IMR-90 (cell line): ENCODE data around the gene PTPRC. TPM values are rescaled to one million over a fixed set of nuclear protein-coding genes. Genes with fewer than 3 reads are reported as not detected.
A peak's percentile ranks its signal among the peaks of the same experiment; 100 is the strongest.

ENCODE experiments used
- ATAC-seq: fragments of 200-7000 bp; cut with Tn5 transposase; 2 replicates; pipeline ENCODE4 v1.9.1; 2020; ENCODE audit warnings: low read depth, mild to moderate bottlenecking, moderate library complexity
- BruUV-seq: library from RNA; stranded (reverse); fragments of 400-500 nt; replicated peaks from 2 replicates; lab custom pipeline; 2021; lab: Mats Ljungman, UMichigan
- CTCF ChIA-PET: fragments of 300-600 bp; formaldehyde crosslinking; extraction: SDS; loops from one replicate; lab custom pipeline; 2021; ENCODE audit warnings: antibody characterized with exemption; lab: Yijun Ruan, JAX
- POLR2A ChIA-PET: fragments of 300-600 bp; sonication (Branson Sonifier 250); formaldehyde crosslinking; loops from one replicate; lab custom pipeline; 2022; ENCODE audit warnings: antibody characterized with exemption; ENCODE audit not compliant: unreplicated experiment; lab: Charles Lee
- DNase-seq: peaks from one replicate; pipeline ENCODE4 v3.0.0; 2013
- H2AFZ ChIP-seq: replicated peaks from 2 replicates; pipeline ENCODE3; 2013; ENCODE audit warnings: low read length, mild to moderate bottlenecking; ENCODE audit not compliant: poor library complexity
- H2AK5ac ChIP-seq: 2 replicates; pipeline ENCODE4 v1.6.1; 2013; ENCODE audit warnings: low read depth, low read length, inconsistent platforms
- H2AK9ac ChIP-seq: replicated peaks from 2 replicates; pipeline ENCODE3; 2013; ENCODE audit warnings: mild to moderate bottlenecking, low read depth, low read length, moderate library complexity; ENCODE audit not compliant: poor library complexity
- H2BK120ac ChIP-seq: 2 replicates; pipeline ENCODE4 v1.6.1; 2013; ENCODE audit warnings: low read depth, low read length, inconsistent platforms
- H2BK15ac ChIP-seq: 3 replicates; pipeline ENCODE4 v1.6.1; 2013; ENCODE audit warnings: low read depth, low read length, inconsistent platforms
- H2BK20ac ChIP-seq: 2 replicates; pipeline ENCODE4 v1.6.1; 2013; ENCODE audit warnings: low read depth, mild to moderate bottlenecking, inconsistent platforms, low read length, moderate library complexity
- H2BK5ac ChIP-seq: 2 replicates; pipeline ENCODE4 v1.6.1; 2013; ENCODE audit warnings: mild to moderate bottlenecking, low read depth, low read length, inconsistent platforms; ENCODE audit not compliant: poor library complexity, severe bottlenecking
- H3K14ac ChIP-seq: replicated peaks from 2 replicates; pipeline ENCODE4 v1.6.1; 2013; ENCODE audit warnings: low read depth, low read length, inconsistent platforms
- H3K18ac ChIP-seq: 2 replicates; pipeline ENCODE4 v1.6.1; 2013; ENCODE audit warnings: low read depth, low read length, control low read depth
- H3K23ac ChIP-seq: 2 replicates; pipeline ENCODE4 v1.6.1; 2013; ENCODE audit warnings: low read depth, low read length, inconsistent platforms
- H3K27ac ChIP-seq: 2 replicates; pipeline ENCODE4 v1.5.1; 2013; ENCODE audit warnings: mild to moderate bottlenecking, control low read depth, low read length; ENCODE audit not compliant: insufficient read depth
- H3K27me3 ChIP-seq: 2 replicates; pipeline ENCODE4 v1.6.1; 2013; ENCODE audit warnings: low read length; ENCODE audit not compliant: control insufficient read depth, insufficient read depth
- H3K36me3 ChIP-seq: 2 replicates; pipeline ENCODE4 v1.6.1; 2013; ENCODE audit warnings: low read length, mixed read lengths; ENCODE audit not compliant: control insufficient read depth, insufficient read depth
- H3K4ac ChIP-seq: 2 replicates; pipeline ENCODE4 v1.6.1; 2013; ENCODE audit warnings: low read depth, low read length, inconsistent platforms
- H3K4me1 ChIP-seq: 2 replicates; pipeline ENCODE4 v1.6.1; 2013; ENCODE audit warnings: low read length, mixed read lengths; ENCODE audit not compliant: control insufficient read depth, insufficient read depth
- H3K4me2 ChIP-seq: 2 replicates; pipeline ENCODE4 v1.6.1; 2013; ENCODE audit warnings: low read depth, mild to moderate bottlenecking, control low read depth, low read length, moderate library complexity
- H3K4me3 ChIP-seq: 2 replicates; pipeline ENCODE4 v1.5.1; 2013; ENCODE audit warnings: low read depth, mild to moderate bottlenecking, control low read depth, low read length, moderate library complexity; ENCODE audit not compliant: insufficient read depth
- H3K56ac ChIP-seq: 2 replicates; pipeline ENCODE4 v1.6.1; 2013; ENCODE audit warnings: low read length, inconsistent platforms; ENCODE audit not compliant: insufficient read depth; ENCODE audit errors: extremely low read depth
- H3K79me1 ChIP-seq, 2 experiments: 2 replicates each; pipeline ENCODE4 v1.6.1; 2013; ENCODE audit warnings: low read length in 2 of 2, inconsistent platforms in 1 of 2, low read depth in 1 of 2
- H3K9ac ChIP-seq: 2 replicates; pipeline ENCODE4 v1.6.1; 2013; ENCODE audit warnings: low read depth, low read length, control low read depth
- H3K9me1 ChIP-seq: 2 replicates; pipeline ENCODE4 v1.6.1; 2013; ENCODE audit warnings: low read length, inconsistent platforms; ENCODE audit not compliant: insufficient read depth
- H3K9me3 ChIP-seq: 2 replicates; pipeline ENCODE4 v1.6.1; 2013; ENCODE audit warnings: low read length; ENCODE audit not compliant: control insufficient read depth, insufficient read depth
- H4K20me1 ChIP-seq: 2 replicates; pipeline ENCODE4 v1.6.1; 2013; ENCODE audit warnings: low read length, inconsistent platforms; ENCODE audit not compliant: insufficient read depth
- H4K5ac ChIP-seq: 2 replicates; pipeline ENCODE4 v1.6.1; 2013; ENCODE audit warnings: mild to moderate bottlenecking, low read depth, low read length, control low read depth
- H4K8ac ChIP-seq, 2 experiments: 2 replicates each; pipeline ENCODE4 v1.6.1; 2013; ENCODE audit warnings: low read depth in 2 of 2, low read length in 2 of 2, control low read depth in 1 of 2, inconsistent platforms in 1 of 2
- H4K91ac ChIP-seq: 2 replicates; pipeline ENCODE4 v1.6.1; 2013; ENCODE audit warnings: low read depth, low read length, inconsistent platforms; ENCODE audit not compliant: insufficient read depth
- CEBPB ChIP-seq: IDR thresholded peaks from 2 replicates; pipeline ENCODE4 v1.6.1; 2012; ENCODE audit warnings: low read depth, low read length, improper control_type of control experiment
- CHD1 ChIP-seq: IDR thresholded peaks from 2 replicates; pipeline ENCODE4 v1.6.1; 2012; ENCODE audit warnings: low read depth, low read length, improper control_type of control experiment
- CTCF ChIP-seq: conservative IDR thresholded peaks from 2 replicates; pipeline ENCODE4 v1.5.1; 2012; ENCODE audit warnings: mild to moderate bottlenecking, low read depth, low read length, improper control_type of control experiment
- ELK1 ChIP-seq: fragments of 150-350 bp; IDR thresholded peaks from 2 replicates; pipeline ENCODE4 v1.6.1; 2016; ENCODE audit warnings: low read depth, mild to moderate bottlenecking, low read length, moderate library complexity, borderline replicate concordance
- FOS ChIP-seq: fragments of 150-350 bp; IDR thresholded peaks from 2 replicates; pipeline ENCODE4 v1.6.1; 2016; ENCODE audit warnings: low read depth, low read length
- MAFK ChIP-seq: IDR thresholded peaks from 2 replicates; pipeline ENCODE4 v1.6.1; 2012; ENCODE audit warnings: low read depth, low read length, improper control_type of control experiment
- MAZ ChIP-seq: IDR thresholded peaks from 2 replicates; pipeline ENCODE4 v1.6.1; 2012; ENCODE audit warnings: low read depth, mild to moderate bottlenecking, low read length, improper control_type of control experiment, moderate library complexity, borderline replicate concordance
- MXI1 ChIP-seq: IDR thresholded peaks from 2 replicates; pipeline ENCODE4 v1.6.1; 2012; ENCODE audit warnings: low read depth, mild to moderate bottlenecking, low read length, moderate library complexity, borderline replicate concordance
- NFE2L2 ChIP-seq: fragments of 150-350 bp; IDR thresholded peaks from 2 replicates; pipeline ENCODE4 v1.6.1; 2016; ENCODE audit warnings: low read depth, mild to moderate bottlenecking, low read length
- RAD21 ChIP-seq: IDR thresholded peaks from 2 replicates; pipeline ENCODE4 v1.6.1; 2012; ENCODE audit warnings: low read length, improper control_type of control experiment
- RCOR1 ChIP-seq: IDR thresholded peaks from 2 replicates; pipeline ENCODE4 v1.6.1; 2012; ENCODE audit warnings: mild to moderate bottlenecking, low read length, improper control_type of control experiment; ENCODE audit not compliant: insufficient replicate concordance
- RFX5 ChIP-seq: IDR thresholded peaks from 2 replicates; pipeline ENCODE4 v1.8.0; 2012; ENCODE audit warnings: low read depth, mild to moderate bottlenecking, low read length, moderate library complexity
- USF2 ChIP-seq: fragments of 150-350 bp; IDR thresholded peaks from 2 replicates; pipeline ENCODE4 v1.6.1; 2017; ENCODE audit warnings: mild to moderate bottlenecking, antibody characterized with exemption, low read length, low read depth
- WGBS, 2 experiments: methylation state at CpG; one replicate each; pipeline versions ENCODE4 v1.1.5 to v1.1.7; 2013; ENCODE audit warnings: missing lambda C conversion rate in 2 of 2; ENCODE audit not compliant: insufficient read length in 1 of 2; ENCODE audit errors: extremely low coverage in 2 of 2; 5-methylcytosine and 5-hydroxymethylcytosine counted together
- dilution Hi-C: fragments of 300-500 bp; cut with HindIII; formaldehyde crosslinking; loops from one replicate; pipeline ENCODE4 v1.14.3; 2018; ENCODE audit warnings: low sequenced_read_pairs; ENCODE audit not compliant: unreplicated experiment
- in situ Hi-C: fragments of 300-500 bp; cut with MboI; formaldehyde crosslinking; loops from 3 replicates; pipeline ENCODE4 v1.14.3; 2019; ENCODE audit warnings: low sequenced_read_pairs, inconsistent platforms, mixed read lengths
- intact Hi-C: fragments of 100-400 bp; cut with micrococcal nuclease; formaldehyde crosslinking; loops from 2 replicates; pipeline ENCODE4 v1.10.0; 2022
- polyA plus RNA-seq, 3 experiments: library from polyadenylated mRNA; depleted of rRNA; stranded (reverse); fragments of >200 nt; gene quantifications; 2 replicates each; pipeline ENCODE4 v1.2.3, GENCODE V29; 2012; ENCODE audit warnings: low replicate concordance in 1 of 3
- total RNA-seq: library from RNA; depleted of rRNA; stranded (reverse); fragments of >200 nt; gene quantifications from 2 replicates; pipeline ENCODE4 v1.2.3, GENCODE V29; 2012

The PTPRC gene
- total and polyA plus RNA-seq, 2 of the 4 experiments (the other 2 are of a cell fraction), result not detected

- 0 out of 2 replicates have a peak overlapping the region, but pooled peaks have one; percentile 8 for H3K23ac ChIP-seq
- H2BK120ac ChIP-seq, result peak overlapping the region; percentile 81
- no peak overlapping the region for H2AK5ac ChIP-seq
- no peak overlapping the region for H3K9ac ChIP-seq
- no peaks in the 10 kb centered on the region for H3K79me1 ChIP-seq
- ATAC-seq (peak; percentile 24), DNase-seq (peak; percentile 38)
- in situ Hi-C loops, result loop anchor here (10.0 kb wide), 1 partner anchor 187 kb away; no protein-coding TSS in a partner anchor
- H2BK20ac ChIP-seq, result peak overlapping the region; percentile 64
- H2BK15ac ChIP-seq, result peak overlapping the region; percentile 45; the same call in 1 of the 3 replicates
- no peak overlapping the region for H2AK9ac ChIP-seq
- no peaks in the 10 kb centered on the region for H3K9me3 ChIP-seq
- TF ChIP-seq CEBPB (no peak), MAFK (no peak), CTCF (no peak), NFE2L2 (no peak), RAD21 (no peak), FOS (no peak), MXI1 (no peak), CHD1 (no peak), USF2 (no peak), RFX5 (no peak), ELK1 (no peak), RCOR1 (no peak), MAZ (no peak)
- no peaks in the 10 kb centered on the region for H4K20me1 ChIP-seq
- H4K91ac ChIP-seq, result peak overlapping the region; percentile 30
- H3K27ac ChIP-seq, result no peak overlapping the region
- no TSS peak for BruUV-seq
- CTCF ChIA-PET, result interaction anchor here (0.5 to 0.6 kb wide), 2 partner anchors 99 to 143 kb away, joined by 3 to 4 read pairs; no protein-coding TSS in a partner anchor
- H3K36me3 ChIP-seq, result no peaks in the 10 kb centered on the region
- H3K14ac ChIP-seq, result peak overlapping the region; percentile 34
- intact Hi-C loops, result no loop called here
- H3K4me1 ChIP-seq, result peaks cover 10% of the 10 kb centered on the region
- H3K27me3 ChIP-seq, result no peaks in the 10 kb centered on the region
- WGBS, 2 experiments, result no CpG with 5 or more reads among the region's 3 CpGs
- 0 out of 2 replicates have a peak overlapping the region, but pooled peaks have one; percentile 7 for H3K56ac ChIP-seq
- H3K4ac ChIP-seq, result peak overlapping the region; percentile 72; the same call in 1 of the 2 replicates
- H3K4me3 ChIP-seq, result no peak overlapping the region
- peak overlapping the region; percentile 17; the same call in 1 of the 2 replicates for H3K4me2 ChIP-seq
- peak overlapping the region; percentile 69 for H2BK5ac ChIP-seq
- POLR2A ChIA-PET, result interaction anchor here (1.1 kb wide), 1 partner anchor 10 kb away, joined by 4 read pairs; no protein-coding TSS in a partner anchor
- dilution Hi-C loops, result no loop called here
- H3K18ac ChIP-seq, result peak overlapping the region; percentile 90; the same call in 1 of the 2 replicates
- peak overlapping the region; percentile 6 to 89; a peak in 2 of 4 replicates for H4K8ac ChIP-seq
- H2AFZ ChIP-seq, result peak overlapping the region; percentile 64
- H4K5ac ChIP-seq, result peak overlapping the region; percentile 64; the same call in 1 of the 2 replicates
- H3K9me1 ChIP-seq, result no peaks in the 10 kb centered on the region
Observed at GRCh38 chr1:198672124-198672523, 33.3 kb downstream of the PTPRC start.
